ENCODE data around the gene FHL2. TPM values are rescaled to one million over a fixed set of nuclear protein-coding genes. Genes with fewer than 3 reads are reported as not detected.

The FHL2 gene
- total RNA-seq, 1 experiment from 2014 or later: 21.1 TPM

GRCh38 chr2:105432044-105432399 is 33.2 kb upstream of the FHL2 start:
- DNase-seq (ENCODE audit: low spot score): no peak
- no peak overlapping the region for H3K4me3 Mint-ChIP-seq
- no peak for ATAC-seq
- H3K9me3 Mint-ChIP-seq: peaks cover 8% of the 10 kb centered on the region; the same call in 1 of the 2 replicates
- POLR2A ChIA-PET: no interaction called here
- H3K27me3 Mint-ChIP-seq (ENCODE audit: low read depth): no peaks in the 10 kb centered on the region
- no peak for TF ChIP-seq NR3C1 (CRISPR knock-in tag; conservative IDR thresholded peaks at IDR 0.05; ENCODE audit: low read depth)
- no peak for TF ChIP-seq NFYB (CRISPR knock-in tag; conservative IDR thresholded peaks at IDR 0.05; ENCODE audit: low read depth)
- TF ChIP-seq KAT7 (CRISPR knock-in tag; IDR thresholded peaks at IDR 0.05; ENCODE audit: borderline replicate concordance): no peak
- TF ChIP-seq USF2 (CRISPR knock-in tag; IDR thresholded peaks at IDR 0.05): no peak
- TF ChIP-seq E2F4 (CRISPR knock-in tag; IDR thresholded peaks at IDR 0.05; ENCODE audit: borderline replicate concordance, low read depth): no peak
- TF ChIP-seq CREM (CRISPR knock-in tag; IDR thresholded peaks at IDR 0.05): no peak
- CTCF ChIA-PET: interaction anchor here (1.5 kb wide), 1 partner anchor 89 kb away, joined by 5 read pairs; no protein-coding TSS in a partner anchor
- H3K27ac Mint-ChIP-seq: no peak overlapping the region
- H3K36me3 Mint-ChIP-seq: no peaks in the 10 kb centered on the region
- peaks cover 18% of the 10 kb centered on the region for H3K4me1 Mint-ChIP-seq

- TF ChIP-seq ESRRA (CRISPR knock-in tag; IDR thresholded peaks at IDR 0.05; ENCODE audit: borderline replicate concordance) (no peak), RELA (CRISPR knock-in tag; IDR thresholded peaks at IDR 0.05; ENCODE audit: borderline replicate concordance) (no peak), TCF7 (CRISPR knock-in tag; IDR thresholded peaks at IDR 0.05; ENCODE audit: low read depth) (no peak), TEAD1 (CRISPR knock-in tag; IDR thresholded peaks at IDR 0.05) (no peak), ATF6 (CRISPR knock-in tag; IDR thresholded peaks at IDR 0.05) (no peak), ERG (CRISPR knock-in tag; IDR thresholded peaks at IDR 0.05) (no peak), TEAD4 (CRISPR knock-in tag; IDR thresholded peaks at IDR 0.05) (no peak), CREB1 (CRISPR knock-in tag; IDR thresholded peaks at IDR 0.05) (no peak), GTF2I (CRISPR knock-in tag; conservative IDR thresholded peaks at IDR 0.05) (no peak), NFE2L1 (CRISPR knock-in tag; IDR thresholded peaks at IDR 0.05) (no peak), IRF1 (CRISPR knock-in tag; IDR thresholded peaks at IDR 0.05) (no peak), ZNF512 (CRISPR knock-in tag; IDR thresholded peaks at IDR 0.05; ENCODE audit: borderline replicate concordance) (no peak)
- Mint-ChIP-seq H3K4me3 (no peak overlapping the region), H3K9me3 (peaks cover 8% of the 10 kb centered on the region; the same call in 1 of the 2 replicates), H3K36me3 (no peaks in the 10 kb centered on the region), H3K4me1 (peaks cover 24% of the 10 kb centered on the region), H3K27me3 (ENCODE audit: low read depth) (no peaks in the 10 kb centered on the region; the same call in 1 of the 2 replicates), H3K27ac (no peak overlapping the region)
- no peak for ATAC-seq
- ChIA-PET CTCF (interaction anchor here (1.5 kb wide), 1 partner anchor 89 kb away, joined by 5 read pairs; no protein-coding TSS in a partner anchor), POLR2A (no interaction called here)
- DNase-seq (ENCODE audit: low spot score): no peak
Measured at GRCh38 chr2:105431367-105432043, 32.7 kb upstream of the FHL2 start.

Measured in WTC11 (cell line).